ENCODE data around the gene ACSL6.

GRCh38 chr5:132022737-132023136 is 11.3 kb upstream of the ACSL6 start:
- TF ChIP-seq, protein P1, sequence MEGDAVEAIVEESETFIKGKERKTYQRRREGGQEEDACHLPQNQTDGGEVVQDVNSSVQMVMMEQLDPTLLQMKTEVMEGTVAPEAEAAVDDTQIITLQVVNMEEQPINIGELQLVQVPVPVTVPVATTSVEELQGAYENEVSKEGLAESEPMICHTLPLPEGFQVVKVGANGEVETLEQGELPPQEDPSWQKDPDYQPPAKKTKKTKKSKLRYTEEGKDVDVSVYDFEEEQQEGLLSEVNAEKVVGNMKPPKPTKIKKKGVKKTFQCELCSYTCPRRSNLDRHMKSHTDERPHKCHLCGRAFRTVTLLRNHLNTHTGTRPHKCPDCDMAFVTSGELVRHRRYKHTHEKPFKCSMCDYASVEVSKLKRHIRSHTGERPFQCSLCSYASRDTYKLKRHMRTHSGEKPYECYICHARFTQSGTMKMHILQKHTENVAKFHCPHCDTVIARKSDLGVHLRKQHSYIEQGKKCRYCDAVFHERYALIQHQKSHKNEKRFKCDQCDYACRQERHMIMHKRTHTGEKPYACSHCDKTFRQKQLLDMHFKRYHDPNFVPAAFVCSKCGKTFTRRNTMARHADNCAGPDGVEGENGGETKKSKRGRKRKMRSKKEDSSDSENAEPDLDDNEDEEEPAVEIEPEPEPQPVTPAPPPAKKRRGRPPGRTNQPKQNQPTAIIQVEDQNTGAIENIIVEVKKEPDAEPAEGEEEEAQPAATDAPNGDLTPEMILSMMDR (IDR thresholded peaks at IDR 0.05), result no peak
- TF ChIP-seq POLR2A (IDR thresholded peaks at IDR 0.05), result no peak
